Femur (tissue), 1 donor: ENCODE data around the gene RAB13.
"Not testable (repeated sequence)": the region's sequence is repeated elsewhere in the genome, so short reads cannot be mapped to it uniquely, and the experiment has no call there.

Experiments
- DNase-seq: peaks from one replicate; pipeline ENCODE4 v3.0.0-alpha.2; 2017

RAB13 gene

DNA sequence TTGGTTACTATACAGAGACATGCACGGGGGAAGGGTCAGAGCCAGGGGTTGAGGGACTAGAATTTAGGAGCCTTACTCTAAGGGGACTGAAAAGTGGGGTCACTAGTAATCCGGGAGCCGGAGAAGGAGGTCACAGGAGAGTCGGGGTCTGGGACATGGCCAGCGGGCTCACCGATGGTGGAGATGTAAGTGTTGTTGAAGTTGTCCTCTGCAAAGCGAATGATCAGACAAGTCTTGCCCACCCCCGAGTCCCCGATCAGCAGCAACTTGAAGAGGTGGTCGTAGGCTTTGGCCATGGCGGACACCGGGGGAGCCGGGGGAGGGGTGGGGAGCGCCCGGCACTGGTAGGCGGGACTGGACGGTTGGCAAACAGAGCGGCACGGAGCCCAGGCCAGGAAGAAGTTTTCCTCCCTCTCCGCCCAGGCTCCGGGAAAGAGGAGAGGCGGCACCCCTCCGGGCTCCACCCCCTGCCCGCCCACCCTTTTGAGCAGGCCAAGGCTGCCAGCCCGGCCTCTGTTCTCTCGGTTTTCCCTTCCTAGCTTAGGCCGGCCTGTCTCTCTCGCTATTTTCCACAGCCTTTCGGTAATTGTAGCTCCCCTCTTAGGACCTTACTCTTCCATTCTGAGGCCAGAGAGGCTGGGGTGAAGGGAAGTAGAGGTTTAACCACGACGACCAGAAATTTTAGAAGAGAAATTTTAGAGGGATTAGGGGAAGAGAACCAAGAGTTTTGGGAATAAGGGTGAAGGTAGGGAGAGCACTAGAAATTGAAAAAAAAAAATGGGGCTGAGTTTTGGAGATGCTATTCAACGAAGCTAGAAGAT, at the start of gene RAB13:
Gene RAB13 (minus strand): TSS at position 399 of the 821 bp plus-strand sequence. CDS start 103 bp downstream, at position 296.
- peak; percentile 95 for DNase-seq

DNA sequence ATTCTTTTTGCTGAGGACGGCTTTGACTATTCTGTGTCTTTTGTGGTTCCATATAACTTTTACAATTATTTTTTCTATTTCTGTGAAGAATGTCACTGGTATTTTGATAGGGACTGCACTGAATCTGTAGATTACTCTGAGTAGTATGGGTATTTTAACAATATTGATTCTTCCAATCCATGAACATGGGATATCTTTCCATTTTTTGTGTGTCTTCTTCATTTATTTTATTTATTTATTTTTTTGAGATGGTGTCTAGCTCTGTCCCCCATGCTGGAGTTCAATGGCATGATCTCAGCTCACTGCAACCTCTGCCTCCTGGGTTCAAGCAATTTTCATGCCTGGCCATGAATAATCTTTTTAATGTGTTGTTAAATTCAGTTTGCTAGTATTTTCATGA, 47.6 kb upstream of the RAB13 start:
- DNase-seq: not testable (repeated sequence)

DNA sequence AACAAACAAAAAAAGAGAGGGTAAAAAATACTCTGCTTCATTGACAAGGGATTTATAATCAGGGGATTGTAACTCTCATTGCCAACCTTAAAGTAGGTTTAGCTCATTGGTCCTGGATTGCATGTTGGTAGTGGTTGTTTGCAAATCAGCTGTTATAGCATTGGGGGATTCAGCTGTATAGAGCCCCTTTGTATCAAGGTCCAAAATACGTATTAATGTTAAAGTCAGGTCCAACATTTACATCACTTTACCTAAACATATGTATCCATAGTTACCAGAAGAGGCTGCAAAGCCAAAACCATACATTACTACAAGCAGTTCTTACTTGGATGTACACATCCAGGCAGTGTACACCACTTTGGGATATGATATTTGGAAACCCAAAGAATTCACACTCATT, 33.8 kb upstream of the RAB13 start:
- DNase-seq: no peak

DNA sequence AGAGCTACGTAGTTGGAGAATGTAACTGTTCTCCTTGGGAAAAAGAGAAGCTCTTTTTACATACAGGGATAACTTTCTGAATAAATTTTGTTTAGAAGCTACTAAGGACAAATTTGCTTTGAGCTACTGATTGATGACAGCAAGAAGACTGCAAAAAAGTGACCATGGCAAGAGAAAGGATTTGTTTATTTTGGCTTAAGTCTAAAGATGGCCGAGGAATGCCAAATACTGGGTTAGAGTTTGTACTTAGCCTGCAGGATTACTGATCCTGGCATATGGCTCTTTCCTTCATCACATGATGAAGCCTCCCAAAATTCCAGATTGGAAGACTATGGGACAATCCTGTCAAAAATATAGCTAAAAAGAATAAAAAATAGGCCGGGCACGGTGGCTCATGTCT, 33.1 kb upstream of the RAB13 start:
- DNase-seq: no peak

DNA sequence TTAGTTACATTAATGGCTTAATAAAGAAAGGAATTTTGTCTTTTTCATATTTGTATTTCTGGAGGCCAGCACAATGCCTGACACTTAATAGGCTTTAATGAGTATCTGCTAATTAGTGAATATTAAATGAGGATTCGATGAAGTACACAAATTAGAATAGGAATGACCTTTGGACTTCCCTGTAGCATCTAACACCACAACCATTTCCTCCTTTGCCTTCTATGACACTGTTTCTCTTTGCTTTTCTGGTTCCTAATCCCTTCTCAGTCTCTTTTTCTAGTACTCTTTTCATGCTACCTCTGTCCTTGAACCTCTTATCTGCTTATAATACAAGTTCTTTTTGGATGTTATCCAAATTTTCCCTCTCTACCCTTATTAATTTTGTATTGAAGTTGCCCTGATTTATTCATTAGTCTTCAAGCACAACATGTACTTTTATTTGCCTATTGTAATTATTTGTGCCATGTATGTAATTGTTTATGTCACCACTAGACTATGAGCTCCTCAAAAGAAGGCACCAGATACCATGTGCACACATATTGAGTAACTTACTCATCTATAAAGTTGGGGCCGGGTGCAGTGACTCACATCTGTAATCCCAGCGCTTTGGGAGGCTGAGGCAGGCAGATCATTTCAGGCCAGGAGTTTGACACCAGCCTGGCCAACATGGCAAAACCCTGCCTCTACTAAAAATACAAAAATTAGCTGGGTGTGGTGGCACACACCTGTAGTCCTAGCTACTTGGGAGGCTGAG, 28.2 kb upstream of the RAB13 start:
- no peak for DNase-seq

DNA sequence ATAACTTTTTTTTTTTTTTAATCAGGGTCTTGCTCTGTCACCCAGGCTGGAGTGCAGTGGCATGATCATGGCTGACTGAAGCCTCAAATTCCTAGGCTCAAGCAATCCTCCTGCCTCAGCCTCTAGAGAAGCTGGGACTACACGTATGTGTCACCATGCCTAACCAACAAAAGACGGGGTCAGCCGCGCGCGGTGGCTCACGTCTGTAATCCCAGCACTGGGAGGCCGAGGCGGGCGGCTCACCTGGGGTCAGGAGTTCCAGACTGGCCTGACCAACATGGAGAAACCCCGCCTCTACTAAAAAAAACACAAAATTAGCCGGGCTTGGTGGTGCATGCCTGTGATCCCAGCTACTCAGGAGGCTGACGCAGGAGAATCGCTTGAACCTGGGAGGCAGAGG, 26.4 kb upstream of the RAB13 start:
- DNase-seq: not testable (repeated sequence)

DNA sequence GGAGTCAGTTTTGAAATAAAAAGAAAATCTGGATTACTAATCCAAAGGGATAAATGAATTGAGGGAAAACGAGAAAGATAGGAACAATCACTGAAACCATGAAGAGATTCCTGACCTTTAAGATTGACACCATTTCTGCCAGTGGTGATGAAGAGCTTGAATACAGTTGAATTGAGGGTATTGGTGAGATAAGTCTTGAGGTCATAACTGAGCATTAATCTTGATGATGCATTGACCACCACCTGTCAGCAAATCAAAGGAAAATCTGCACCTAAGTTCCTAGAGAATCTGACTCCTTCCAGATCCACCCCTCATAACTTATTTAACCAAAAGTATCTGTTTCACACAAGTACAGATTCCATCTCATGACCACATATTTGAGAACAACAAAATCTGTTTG, 26.0 kb upstream of the RAB13 start:
- no peak for DNase-seq

DNA sequence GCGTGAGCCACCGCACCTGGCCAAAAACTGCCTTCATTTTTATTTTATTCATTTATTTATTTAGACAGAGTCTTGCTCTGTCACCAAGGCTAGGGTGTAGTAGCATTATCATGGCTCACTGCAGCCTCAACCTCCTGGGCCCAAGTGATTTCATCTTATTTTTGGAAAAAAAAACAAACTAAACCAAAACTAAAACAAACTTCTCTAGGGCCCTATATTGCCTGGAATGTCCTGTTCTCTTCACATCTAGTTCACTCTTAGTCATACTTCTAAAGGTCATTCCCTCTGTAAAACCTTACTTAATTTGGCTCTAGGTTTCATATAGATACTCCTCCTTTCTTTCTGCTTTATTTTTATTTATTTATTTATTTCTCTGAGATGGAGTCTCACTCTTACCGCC, 20.0 kb upstream of the RAB13 start:
- no peak for DNase-seq

DNA sequence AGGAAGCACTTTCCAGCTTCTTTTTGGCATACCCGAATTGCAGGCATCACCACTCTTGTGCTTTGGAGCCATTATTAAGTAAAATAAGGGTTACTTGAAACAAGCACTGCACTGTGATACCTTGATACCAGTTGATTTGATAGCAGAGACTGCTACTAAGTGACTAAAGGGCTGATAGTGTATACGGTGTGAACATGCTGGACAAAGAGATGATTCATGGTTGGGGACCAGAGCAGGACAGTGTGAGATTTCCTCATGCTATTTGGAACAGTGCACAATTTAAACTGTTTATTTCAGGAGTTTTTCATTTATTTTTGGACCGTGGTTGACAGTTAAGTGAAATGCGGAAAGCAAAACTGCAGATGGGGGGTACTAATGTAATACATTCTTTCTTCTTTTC, 14.3 kb upstream of the RAB13 start:
- no peak for DNase-seq

DNA sequence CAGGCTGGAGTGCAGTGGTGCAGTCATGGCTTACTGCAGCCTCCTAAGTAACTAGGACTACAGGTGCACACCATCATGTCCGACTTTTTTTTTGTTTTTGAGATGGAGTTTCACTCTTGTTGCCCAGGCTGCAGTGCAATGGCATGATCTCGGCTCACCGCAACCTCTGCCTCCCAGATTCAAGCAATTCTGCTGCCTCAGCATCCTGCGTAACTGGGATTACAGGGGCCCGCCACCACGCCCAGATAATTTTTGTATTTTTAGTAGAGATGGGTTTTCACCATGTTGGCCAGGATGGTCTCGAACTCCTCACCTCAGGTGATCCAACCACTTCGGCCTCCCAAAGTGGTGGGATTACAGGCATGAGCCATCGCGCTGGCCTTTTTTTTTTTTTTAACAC, 10.7 kb upstream of the RAB13 start:
- not testable (repeated sequence) for DNase-seq

DNA sequence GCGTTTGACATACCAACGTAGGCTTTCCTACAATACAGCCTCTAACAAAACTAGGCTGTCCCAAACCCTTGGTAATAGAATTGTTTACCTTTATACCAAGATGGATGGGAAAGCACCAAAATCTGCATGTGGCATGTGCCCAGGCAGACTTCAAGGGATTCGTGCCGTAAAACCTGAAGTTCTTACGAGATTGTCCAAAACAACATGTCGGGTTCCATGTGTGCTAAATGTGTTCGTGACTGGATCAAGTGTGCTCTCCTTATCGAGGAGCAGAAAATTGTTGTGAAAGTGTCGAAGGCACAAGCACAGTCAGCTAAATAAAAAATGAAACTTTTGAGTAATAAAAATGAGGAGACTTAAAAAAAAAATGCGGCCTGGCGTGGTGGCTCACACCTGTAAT, 9.5 kb upstream of the RAB13 start:
- no peak for DNase-seq

DNA sequence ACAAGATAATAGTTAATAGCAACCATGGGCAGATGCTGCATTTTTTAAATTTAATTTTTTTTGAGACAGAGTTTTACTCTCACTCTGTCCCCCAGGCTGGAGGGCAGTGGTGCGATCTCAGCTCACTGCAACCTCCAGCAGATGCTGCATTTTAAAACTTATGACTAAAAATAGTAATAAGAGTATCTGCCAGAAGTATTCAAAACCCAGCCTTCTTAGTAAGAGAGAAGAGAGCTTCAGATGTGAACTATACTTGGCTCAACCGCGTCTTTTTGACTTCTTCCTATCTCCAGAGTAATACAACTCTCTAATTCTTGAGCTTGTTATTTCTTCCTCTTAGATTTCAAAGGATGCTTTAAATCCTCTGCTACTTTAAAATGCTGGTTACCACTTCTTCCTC, 9.1 kb upstream of the RAB13 start:
- DNase-seq: no peak

DNA sequence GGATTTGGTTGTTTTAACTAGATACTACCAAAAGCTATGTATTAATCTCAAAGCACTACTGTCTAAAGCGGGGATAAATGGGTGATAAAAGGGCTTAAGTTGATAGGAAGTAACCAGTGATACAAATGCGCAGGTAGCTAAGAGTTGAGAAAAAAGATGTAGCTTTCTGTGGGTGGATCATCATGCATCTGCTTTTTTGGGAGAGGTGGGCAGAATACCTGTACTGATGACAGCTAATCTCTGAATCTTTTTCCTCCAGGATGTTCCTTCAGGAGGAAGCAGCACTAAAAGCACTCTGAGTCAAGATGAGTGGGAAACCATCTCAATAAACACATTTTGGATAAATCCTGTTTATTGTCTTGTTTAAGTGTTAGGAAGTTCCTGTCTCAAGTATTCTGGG, 5.7 kb upstream of the RAB13 start:
- DNase-seq: no peak

DNA sequence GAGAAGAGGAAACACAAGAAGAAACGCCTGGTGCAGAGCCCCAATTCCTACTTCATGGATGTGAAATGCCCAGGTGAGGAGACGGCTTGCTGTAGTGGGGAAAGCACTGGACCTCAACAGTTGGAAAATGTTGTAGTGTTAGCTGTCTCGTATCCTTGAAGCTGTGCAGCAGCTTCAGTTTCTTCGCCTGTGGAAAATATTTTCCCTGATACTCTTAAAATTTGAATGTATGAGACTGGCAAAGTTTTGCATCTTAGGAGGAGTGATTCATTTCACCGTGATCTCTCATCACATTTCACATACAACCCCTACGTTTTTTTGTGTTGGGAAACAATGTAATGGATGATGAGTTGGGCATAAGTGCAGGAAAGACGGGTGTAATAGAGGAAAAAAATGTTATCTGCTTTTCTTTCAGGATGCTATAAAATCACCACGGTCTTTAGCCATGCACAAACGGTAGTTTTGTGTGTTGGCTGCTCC, 5.1 kb upstream of the RAB13 start:
- no peak for DNase-seq

DNA sequence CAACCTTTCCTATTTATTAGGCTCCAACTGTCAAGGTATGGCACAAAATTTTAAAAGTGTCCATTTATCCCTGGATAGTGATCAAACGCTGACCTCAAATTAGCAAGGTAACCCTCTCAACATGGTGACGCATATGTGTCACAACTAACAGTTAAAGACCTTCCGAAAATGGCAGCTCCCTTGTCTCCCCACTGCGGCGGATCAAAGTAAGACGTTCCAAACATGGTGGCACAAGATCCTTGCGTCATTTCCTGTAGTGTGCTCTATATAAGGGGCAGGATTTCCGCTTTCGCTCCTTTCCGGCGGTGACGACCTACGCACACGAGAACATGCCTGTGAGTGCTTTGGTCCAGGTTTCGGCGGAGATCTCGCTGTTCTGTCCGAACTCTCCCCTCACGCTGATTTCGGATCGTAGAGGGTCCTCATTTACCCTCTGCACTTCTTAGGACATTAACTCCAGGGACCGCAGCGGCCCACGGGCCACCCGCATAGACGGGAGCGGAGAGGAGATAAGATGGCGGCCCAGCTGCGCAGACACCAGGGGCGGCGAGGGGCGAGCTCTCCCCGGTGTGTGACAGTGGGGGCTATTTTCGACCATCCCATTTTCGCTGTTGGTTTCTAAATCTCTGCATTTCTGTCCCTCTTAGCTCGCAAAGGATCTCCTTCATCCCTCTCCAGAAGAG, 4.5 kb upstream of the RAB13 start, which contains the start of gene RPS27:
Gene RPS27 (plus strand): TSS at position 295 of the 683 bp plus-strand sequence. CDS start 35 bp downstream, at position 330.
- DNase-seq: peak; percentile 96

DNA sequence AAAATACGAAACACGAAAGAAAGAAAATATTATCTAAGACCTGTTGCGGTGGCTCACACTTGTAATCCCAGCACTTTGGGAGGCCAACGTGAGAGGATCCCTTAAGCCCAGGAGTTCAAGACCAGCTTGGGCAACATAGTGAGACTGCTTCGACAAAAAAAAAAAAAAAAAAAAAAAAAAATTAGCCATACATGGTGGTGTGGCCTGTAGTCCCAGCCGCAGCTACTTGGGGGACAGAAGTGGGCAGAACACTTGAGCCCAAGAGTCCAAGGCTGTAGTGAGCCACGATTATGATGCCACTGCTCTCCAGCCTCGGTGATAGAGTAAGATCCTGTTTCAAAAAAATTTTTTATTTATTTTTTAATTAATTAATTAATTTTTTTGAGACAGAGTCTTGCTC, 1.5 kb upstream of the RAB13 start:
- no peak for DNase-seq

DNA sequence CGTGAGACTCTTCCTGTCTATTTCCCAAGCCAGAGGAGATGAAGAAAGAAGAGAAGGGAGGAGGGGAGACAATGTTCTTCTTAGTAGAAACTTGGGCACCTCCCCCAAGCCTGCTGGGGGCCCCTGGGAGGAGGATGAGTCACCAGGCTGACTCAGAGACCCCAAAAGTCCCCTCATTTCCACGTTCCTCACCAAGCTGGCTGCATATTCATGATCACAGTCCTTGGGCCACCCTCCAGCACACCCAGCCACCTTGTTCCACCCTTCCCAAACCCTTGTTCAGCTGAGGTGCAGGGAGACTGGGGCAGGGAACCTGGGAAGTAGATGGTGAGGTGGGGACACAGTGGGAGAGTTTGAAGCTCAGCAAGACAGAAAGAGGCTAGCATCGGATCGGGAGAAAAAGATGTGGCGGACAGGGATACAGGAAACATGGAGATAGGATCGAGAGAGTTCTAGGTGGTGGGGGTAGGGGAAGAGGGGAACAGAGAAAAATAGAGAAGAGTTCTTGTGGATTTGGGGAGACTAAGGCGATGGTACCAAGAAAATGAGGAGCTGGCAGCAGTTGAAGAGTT, 712 bp downstream of the RAB13 start:
- peak; percentile 70 for DNase-seq

DNA sequence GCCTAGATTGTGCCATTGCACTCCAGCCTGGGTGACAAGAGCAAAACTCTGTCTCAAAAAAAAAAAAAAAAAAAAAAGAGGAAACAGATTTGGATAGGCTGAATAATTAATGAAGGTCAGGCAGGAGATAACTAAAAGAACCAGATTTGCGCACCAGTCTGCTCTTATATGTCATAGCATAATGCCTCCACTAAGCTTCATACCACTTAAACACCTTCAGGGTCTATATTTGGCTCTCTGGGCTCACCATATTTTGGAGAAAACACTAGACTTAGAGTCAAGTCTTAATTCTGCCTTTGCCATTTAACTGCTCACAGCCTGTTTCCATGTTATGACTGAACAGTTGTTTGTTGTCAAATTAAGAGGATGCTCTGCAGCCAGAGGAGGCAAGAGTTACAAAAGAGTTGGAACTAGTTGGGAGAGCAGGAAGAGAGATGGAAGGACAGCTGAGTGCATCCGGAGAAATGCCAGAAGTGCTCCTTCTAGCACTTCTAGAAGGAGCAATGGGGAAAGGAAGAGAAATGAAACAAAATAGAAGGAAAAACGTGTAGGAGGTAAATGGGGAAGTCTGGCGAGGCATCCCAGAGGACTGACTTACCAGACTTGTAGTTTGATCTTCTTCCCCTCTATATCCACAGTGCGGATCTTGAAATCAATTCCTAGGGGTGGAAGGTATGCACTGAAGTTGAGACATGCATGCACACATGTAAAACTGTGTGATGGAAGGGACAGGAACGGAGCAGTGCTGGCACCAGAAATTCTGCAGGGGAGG, 1.8 kb downstream of the RAB13 start:
- DNase-seq: no peak

DNA sequence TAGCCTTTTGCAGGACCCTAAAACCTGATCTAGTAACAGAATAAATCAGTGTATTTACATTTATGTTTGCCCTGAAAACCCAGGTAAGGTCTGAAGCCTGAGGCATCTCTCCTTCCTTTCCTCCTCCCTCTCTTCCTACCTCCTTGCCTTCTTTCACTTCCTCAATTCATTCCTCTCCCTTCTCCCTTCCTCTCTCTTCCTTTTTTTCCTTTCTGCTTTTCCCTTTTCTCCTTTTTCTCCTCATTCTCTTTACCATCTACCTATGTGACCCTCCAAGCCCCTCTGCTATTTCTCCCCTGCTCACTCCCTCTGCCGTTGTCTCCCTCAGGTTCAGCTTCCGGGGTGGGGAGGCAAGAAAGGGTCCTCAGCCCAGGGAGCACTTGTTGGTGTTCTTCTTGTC, 4.4 kb downstream of the RAB13 start:
- DNase-seq: not testable (repeated sequence)

DNA sequence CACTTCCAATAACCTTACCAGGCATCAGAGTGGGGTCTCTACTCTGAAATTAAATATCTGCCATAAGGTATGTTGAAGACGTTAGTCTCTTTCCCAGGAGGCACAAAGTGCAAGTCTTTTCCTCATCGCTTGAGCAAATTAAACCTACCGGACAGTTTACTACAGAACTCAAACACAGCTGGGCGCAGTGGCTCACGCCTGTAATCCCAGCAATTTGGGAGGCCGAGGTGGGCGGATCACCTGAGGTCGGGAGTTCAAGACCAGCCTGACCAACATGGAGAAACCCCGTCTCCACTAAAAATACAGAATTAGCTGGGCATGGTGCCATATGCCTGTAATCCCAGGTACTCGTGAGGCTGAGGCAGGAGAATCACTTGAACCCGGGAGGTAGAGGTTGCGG, 7.0 kb downstream of the RAB13 start:
- DNase-seq: not testable (repeated sequence)

DNA sequence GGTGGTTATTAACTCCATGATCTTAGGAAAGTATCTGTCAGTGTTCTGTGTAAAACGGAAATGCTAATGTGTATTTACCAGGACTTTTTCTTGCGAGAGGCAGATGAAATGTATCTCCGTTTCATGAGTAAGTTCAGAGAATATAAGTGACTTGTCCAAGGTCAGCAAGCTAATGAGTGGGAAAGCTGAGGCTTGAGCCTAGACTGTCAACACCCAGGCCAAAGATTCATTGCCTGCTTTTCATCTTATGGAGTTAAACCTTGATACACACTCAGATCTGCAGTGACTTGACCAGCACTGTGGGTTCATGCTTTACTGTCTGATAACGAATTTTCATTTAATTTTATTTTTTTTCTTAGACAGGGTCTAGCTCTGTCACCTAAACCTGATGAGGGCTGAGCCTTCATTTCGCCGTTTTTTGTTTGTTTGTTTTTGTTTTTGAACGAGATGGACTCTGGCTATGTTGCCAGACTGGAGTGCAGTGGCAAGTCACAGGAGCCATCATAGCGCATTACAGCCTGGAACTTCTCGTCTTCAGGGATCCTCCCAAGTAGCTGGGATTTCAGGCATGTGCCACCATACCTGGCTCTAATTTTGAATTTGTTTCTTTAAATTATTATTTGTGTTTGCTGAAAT, 7.7 kb downstream of the RAB13 start:
- no peak for DNase-seq
